Subcutaneous abdominal adipose tissue (tissue), 5 donors: ENCODE data around the gene LAMA2.

Source experiments
- H3K27ac ChIP-seq: one replicate; pipeline ENCODE4 v1.7.0; 2013; ENCODE audit warnings: low read depth, mild to moderate bottlenecking, inconsistent platforms, low read length, moderate library complexity
- H3K27me3 ChIP-seq, 5 donors: one replicate each; pipeline ENCODE4 v1.7.0; 2013; ENCODE audit warnings: low read length in 5 of 5, inconsistent platforms in 1 of 5; ENCODE audit not compliant: control insufficient read depth in 5 of 5, insufficient read depth in 4 of 5
- H3K36me3 ChIP-seq, 5 donors: one replicate each; pipeline ENCODE4 v1.7.0; 2013; ENCODE audit warnings: low read length in 5 of 5; ENCODE audit not compliant: control insufficient read depth in 5 of 5, insufficient read depth in 5 of 5
- H3K4me1 ChIP-seq, 5 donors: one replicate each; pipeline ENCODE4 v1.7.0; 2013; ENCODE audit warnings: low read length in 5 of 5, mild to moderate bottlenecking in 3 of 5, moderate library complexity in 1 of 5; ENCODE audit not compliant: control insufficient read depth in 5 of 5, insufficient read depth in 5 of 5
- H3K4me3 ChIP-seq, 5 donors: one replicate each; pipeline ENCODE4 v1.7.0; 2013; ENCODE audit warnings: low read length in 5 of 5, low read depth in 1 of 5
- H3K9ac ChIP-seq, 5 donors: one replicate each; pipeline ENCODE4 v1.7.0; 2013; ENCODE audit warnings: low read length in 5 of 5, mild to moderate bottlenecking in 4 of 5, moderate library complexity in 3 of 5
- H3K9me3 ChIP-seq, 5 donors: one replicate each; pipeline ENCODE4 v1.7.0; 2013; ENCODE audit warnings: low read length in 5 of 5; ENCODE audit not compliant: control insufficient read depth in 5 of 5
- donor health status: healthy.
- donor health status: healthy.
- donor health status: healthy.
- donor health status: healthy.
- donor health status: healthy.

The LAMA2 gene

DNA sequence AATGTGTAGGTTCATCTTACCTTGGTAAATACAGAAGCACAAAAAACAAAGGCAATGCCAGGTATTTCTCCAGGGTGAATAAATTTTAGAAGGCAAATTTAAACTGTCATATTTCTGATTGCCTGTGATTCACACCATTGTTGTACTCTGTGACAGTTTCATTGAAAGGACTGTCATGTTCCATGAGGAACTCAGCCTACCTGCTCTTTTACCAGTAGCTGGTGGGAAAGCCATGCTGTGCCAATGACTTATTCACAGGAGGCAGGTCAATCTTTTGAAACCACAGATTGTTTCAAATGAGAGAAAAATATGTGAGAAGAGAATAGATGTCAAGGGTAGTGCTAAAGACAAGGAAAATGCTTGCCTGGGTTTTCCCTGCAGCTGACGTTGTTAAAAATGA lies 206.4 kb downstream of the LAMA2 start:
- Histone ChIP-seq H3K4me3 (no peak overlapping the region), H3K9ac (no peak overlapping the region), H3K27ac (no peak overlapping the region), H3K9me3 (no peaks in the 10 kb centered on the region), H3K36me3 (no peaks in the 10 kb centered on the region), H3K4me1 (peaks cover 0 to 9% (median 0%) of the 10 kb centered on the region in 5 donors), H3K27me3 (no peaks in the 10 kb centered on the region)

DNA sequence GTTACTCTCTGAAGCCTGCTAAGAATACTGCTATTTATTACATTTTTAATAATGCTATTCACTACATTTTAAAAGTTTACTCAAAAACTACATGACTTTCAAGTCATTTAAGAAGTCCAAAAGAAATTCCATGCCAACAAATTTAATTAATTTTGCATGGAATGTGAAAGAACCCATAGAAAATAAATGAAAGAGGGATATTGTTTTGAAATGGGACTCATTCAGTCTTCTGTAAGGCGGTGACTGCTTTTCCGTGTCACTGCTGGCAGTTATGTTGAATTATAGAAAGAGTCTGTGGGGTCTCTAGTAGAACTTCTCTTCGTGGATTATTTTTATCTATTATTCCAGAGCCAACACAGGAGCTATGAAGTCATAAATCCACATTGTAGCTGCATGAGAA lies 211.2 kb downstream of the LAMA2 start:
- Histone ChIP-seq H3K4me1 (no peaks in the 10 kb centered on the region), H3K4me3 (no peak overlapping the region), H3K9me3 (no peaks in the 10 kb centered on the region), H3K27me3 (no peaks in the 10 kb centered on the region), H3K9ac (no peak overlapping the region), H3K27ac (no peak overlapping the region), H3K36me3 (no peaks in the 10 kb centered on the region)

DNA sequence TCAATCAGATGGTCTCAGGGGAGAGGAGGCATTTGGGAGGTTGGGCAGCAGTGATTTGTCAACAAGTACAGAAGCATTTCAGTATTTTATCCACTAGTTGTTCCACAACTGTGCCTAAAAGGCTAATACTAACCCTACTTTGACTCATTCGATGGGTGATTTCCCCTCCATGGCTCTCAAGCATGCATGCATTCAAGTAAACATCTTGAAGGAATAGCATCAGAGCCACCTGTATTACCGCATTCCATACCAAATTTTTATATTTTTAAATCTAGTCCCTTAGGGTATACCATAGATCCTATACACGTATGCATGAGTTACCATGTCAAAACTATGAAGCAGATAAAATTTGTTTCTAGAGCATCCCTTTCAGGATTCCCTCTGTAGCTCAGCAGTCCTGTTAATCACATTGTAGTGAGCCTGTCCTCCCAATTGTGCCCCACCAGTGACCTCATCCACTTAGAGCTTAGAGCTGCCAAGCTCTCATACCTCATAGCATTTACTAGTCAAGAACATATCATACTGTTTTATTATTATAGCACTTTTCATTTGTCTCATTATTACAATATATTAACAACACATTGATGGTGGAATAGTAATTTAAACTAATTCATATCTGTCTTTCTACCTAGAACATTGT lies 213.8 kb downstream of the LAMA2 start:
- Histone ChIP-seq H3K9ac (no peak overlapping the region), H3K27ac (no peak overlapping the region), H3K27me3 (no peaks in the 10 kb centered on the region), H3K36me3 (no peaks in the 10 kb centered on the region), H3K9me3 (no peaks in the 10 kb centered on the region), H3K4me1 (peaks cover 0 to 4% (median 0%) of the 10 kb centered on the region in 5 donors), H3K4me3 (no peak overlapping the region)

DNA sequence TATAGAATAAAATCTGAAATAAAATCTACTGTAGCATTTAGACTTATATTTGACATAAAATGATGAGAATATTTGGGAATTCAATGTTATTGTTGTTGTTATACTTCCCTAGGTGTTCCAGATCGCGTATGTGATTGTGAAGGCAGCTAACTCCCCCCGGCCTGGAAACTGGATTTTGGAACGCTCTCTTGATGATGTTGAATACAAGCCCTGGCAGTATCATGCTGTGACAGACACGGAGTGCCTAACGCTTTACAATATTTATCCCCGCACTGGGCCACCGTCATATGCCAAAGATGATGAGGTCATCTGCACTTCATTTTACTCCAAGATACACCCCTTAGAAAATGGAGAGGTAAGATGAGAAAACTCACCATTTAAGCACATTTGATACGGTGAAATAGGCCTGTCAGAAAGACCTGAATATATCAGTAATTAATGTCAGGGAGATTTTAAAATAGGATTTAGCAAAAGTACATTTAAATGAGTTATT lies 215.2 kb downstream of the LAMA2 start:
- Histone ChIP-seq H3K36me3 (no peaks in the 10 kb centered on the region), H3K27ac (no peak overlapping the region), H3K9me3 (no peaks in the 10 kb centered on the region), H3K27me3 (no peaks in the 10 kb centered on the region), H3K4me1 (peaks cover 0 to 9% (median 3%) of the 10 kb centered on the region in 5 donors), H3K4me3 (no peak overlapping the region), H3K9ac (no peak overlapping the region)

DNA sequence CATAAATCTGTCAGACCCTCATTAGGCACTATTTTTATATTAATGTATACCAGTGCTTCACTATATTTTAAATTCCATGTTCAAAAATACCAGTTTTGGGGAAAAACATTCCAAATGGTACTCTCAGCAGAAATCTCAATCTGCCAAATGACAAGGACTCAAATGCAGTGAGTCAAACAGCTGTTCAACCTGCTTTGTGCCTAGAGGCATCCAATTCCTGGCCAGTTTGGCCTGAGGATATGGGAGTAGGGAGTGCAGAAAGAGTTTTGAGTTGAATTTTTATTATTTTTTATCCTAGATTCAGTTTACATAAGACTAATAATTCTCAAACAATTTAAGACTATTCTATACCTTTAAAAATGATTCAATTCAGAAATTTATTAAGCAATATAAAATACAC lies 216.8 kb downstream of the LAMA2 start:
- H3K36me3 ChIP-seq: no peaks in the 10 kb centered on the region
- H3K4me1 ChIP-seq: peaks cover 0 to 9% (median 3%) of the 10 kb centered on the region in 5 donors
- no peaks in the 10 kb centered on the region for H3K27me3 ChIP-seq
- H3K4me3 ChIP-seq: no peak overlapping the region
- H3K9me3 ChIP-seq: no peaks in the 10 kb centered on the region
- no peak overlapping the region for H3K27ac ChIP-seq
- no peak overlapping the region for H3K9ac ChIP-seq

DNA sequence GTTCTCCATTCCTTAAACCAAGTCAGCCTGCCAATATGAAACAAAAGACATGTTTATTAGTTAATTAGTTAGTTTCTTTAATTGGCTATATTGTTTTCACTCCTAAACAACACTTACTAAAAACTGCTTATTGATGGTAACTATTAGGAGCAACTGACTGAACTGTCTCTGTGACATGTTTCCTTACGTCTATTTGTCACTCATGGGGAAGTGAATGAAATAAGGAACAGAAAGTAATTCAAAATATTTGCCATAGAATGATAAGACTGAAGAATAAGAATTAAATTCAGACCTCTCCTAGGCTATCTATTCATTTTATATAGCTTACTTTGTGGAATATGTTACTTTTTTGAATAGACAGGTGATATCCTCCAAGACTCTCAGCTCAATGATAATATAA lies 217.2 kb downstream of the LAMA2 start:
- H3K4me1 ChIP-seq: peaks cover 0 to 12% (median 3%) of the 10 kb centered on the region in 5 donors
- H3K9me3 ChIP-seq: no peaks in the 10 kb centered on the region
- no peaks in the 10 kb centered on the region for H3K36me3 ChIP-seq
- no peak overlapping the region for H3K4me3 ChIP-seq
- H3K27me3 ChIP-seq: no peaks in the 10 kb centered on the region
- no peak overlapping the region for H3K9ac ChIP-seq
- no peak overlapping the region for H3K27ac ChIP-seq

DNA sequence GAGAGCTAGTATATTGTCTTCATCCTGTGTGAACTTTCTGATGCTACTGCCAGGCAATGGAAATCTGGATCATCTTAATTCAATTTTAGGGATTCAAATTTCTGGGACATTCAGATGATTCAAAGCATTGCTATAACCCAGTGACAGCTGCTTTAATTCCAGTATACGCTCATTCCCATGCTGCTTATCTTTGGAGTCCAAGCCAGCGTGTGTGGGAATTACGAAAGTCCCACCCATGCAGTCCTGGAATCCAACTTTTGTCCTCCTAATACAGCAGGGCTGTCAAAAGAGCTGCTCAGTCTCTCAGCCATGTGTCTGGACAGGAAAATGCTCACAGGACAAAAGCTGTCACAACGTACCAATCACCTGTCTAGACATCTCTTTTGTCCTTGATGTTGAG lies 219.8 kb downstream of the LAMA2 start:
- H3K27ac ChIP-seq: no peak overlapping the region
- H3K9ac ChIP-seq: no peak overlapping the region
- H3K27me3 ChIP-seq: no peaks in the 10 kb centered on the region
- H3K36me3 ChIP-seq: no peaks in the 10 kb centered on the region
- no peaks in the 10 kb centered on the region for H3K9me3 ChIP-seq
- H3K4me3 ChIP-seq: no peak overlapping the region
- H3K4me1 ChIP-seq: peaks cover 0 to 14% (median 3%) of the 10 kb centered on the region in 5 donors

DNA sequence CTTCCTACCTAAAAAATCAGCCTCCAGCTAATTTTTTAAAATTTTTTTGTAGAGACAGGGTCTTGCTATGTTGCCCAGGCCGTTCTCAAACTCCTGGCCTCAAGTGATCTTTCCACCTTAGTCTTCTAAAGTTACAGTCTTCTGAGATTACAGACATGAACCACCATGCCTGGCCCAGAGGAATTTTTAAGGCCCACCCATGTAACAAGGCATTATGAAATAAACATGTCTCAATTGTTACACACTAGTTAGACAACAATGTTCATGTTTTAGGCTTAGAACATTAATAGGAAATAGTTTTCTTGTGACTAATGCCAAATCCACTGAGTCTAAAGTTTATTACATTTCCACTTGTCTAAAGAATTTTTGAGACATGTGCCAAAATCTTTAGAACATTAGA lies 221.2 kb downstream of the LAMA2 start:
- no peak overlapping the region for H3K9ac ChIP-seq
- no peaks in the 10 kb centered on the region for H3K27me3 ChIP-seq
- H3K27ac ChIP-seq: no peak overlapping the region
- no peaks in the 10 kb centered on the region for H3K9me3 ChIP-seq
- no peaks in the 10 kb centered on the region for H3K36me3 ChIP-seq
- H3K4me1 ChIP-seq: peaks cover 0 to 14% (median 3%) of the 10 kb centered on the region in 5 donors
- H3K4me3 ChIP-seq: no peak overlapping the region

DNA sequence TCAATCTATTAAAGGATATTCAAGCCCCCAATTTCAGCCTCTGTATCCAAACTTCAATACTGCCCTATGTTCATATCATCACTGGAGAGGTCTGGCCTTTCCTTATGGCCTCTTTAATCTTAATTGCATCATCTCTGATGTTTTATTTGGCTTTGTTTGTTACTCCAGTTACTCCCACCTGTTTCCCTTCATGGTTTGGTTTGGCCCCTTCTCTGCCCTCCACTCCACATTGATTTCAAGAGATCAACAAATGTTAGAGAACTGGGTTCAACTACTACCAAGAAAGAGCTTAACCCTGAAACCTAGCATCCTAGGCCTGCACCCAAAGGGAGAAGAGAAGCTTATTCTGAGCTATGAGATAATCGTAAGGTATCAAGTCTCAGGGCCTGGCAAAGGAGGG lies 221.6 kb downstream of the LAMA2 start:
- Histone ChIP-seq H3K27me3 (no peaks in the 10 kb centered on the region), H3K9ac (no peak overlapping the region), H3K9me3 (no peaks in the 10 kb centered on the region), H3K4me1 (peaks cover 0 to 14% (median 3%) of the 10 kb centered on the region in 5 donors), H3K36me3 (no peaks in the 10 kb centered on the region), H3K4me3 (no peak overlapping the region), H3K27ac (no peak overlapping the region)

DNA sequence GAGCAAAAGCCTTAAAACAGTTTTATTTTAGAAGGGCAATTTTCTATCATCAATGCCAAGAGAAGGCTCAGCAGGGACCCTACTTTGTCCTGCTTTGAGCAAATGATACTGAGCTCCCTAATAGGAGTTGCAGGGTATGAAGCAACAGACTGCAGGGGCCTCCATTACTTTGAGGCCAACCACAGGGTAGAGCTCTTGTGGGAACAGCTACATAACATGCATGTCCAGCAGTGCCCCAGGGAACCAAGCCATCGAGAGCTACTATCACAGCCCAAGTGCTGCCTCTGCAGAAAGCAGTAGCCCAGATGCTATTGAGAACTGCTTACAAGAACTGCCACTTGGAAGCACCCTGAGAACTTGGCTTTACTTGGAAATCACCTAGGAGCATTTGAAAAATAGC lies 222.1 kb downstream of the LAMA2 start:
- H3K27me3 ChIP-seq: no peaks in the 10 kb centered on the region
- H3K36me3 ChIP-seq: no peaks in the 10 kb centered on the region
- no peak overlapping the region for H3K9ac ChIP-seq
- H3K4me1 ChIP-seq: peaks cover 0 to 14% (median 3%) of the 10 kb centered on the region in 5 donors
- no peak overlapping the region for H3K4me3 ChIP-seq
- no peak overlapping the region for H3K27ac ChIP-seq
- H3K9me3 ChIP-seq: no peaks in the 10 kb centered on the region
